ENCODE results near the gene CLDN6. TPM values are rescaled to one million over a fixed set of nuclear protein-coding genes. Genes with fewer than 3 reads are reported as not detected.

The CLDN6 gene
- total and polyA plus RNA-seq, 9 of the 15 experiments (the other 6 are each of a cell fraction or from before 2014, with no cell fraction given): 0.22 to 0.75 (median 0.38) TPM; not detected in 3

DNA sequence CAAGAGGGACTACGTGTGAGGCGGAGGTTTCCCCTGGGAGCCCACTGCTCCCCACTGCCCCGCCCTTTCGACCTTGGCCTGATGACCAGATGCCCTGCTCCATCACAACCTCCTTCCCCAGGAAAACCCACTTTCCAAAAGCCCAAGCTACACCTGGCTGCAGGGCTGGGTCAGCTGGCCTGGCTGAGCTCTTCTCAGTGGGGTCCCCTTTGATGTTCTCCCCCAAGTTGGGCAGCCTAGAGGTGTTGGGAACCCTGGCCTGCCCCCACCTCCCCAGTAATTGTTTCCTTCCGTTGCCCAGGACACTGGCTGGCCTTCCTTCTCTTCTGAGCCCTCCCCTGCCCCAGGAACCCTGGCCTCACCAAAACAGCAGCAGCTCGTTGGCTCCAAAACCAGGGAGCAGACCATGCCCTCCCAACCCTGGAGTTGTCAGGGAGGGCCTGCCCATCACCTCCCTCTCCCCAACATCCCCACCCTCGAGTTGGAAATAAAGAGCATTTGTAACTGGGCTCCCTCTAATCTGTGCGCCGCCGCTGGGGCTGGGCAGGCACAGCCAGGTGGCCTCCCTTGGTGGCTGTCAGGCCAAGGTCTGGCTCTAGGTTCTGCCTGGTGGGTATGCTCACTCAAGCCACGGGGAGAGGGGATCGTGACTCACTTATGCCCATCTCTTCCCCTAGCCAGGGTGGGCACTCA is 3.8 kb downstream of the CLDN6 start:
- no peak for FAIRE-seq
- in situ Hi-C loops (cut with MboI): no loop called here
- Histone ChIP-seq H2AFZ (ENCODE audit: low read depth, low read length) (no peak overlapping the region), H3K27ac (ENCODE audit: extremely low read depth, low read depth, low read length) (no peak overlapping the region), H3K9me3 (replicated peaks; ENCODE audit: control insufficient read depth, insufficient read depth, low read depth, low read length) (no peaks in the 10 kb centered on the region), H3K9me1 (ENCODE audit: control insufficient read depth, insufficient read depth, low read length) (peaks cover 3% of the 10 kb centered on the region), H3K9ac (ENCODE audit: insufficient read depth in 1 of 2, low read depth in 2 of 2, low read length in 2 of 2) (peak overlapping the region in 1 of 2 experiments; percentile 73; a peak in 2 of 4 replicates), H3K4me3 (no peak overlapping the region), H3K36me3 (ENCODE audit: control insufficient read depth, insufficient read depth, low read length) (no peaks in the 10 kb centered on the region), H3K27me3 (ENCODE audit: control insufficient read depth in 2 of 2, insufficient read depth in 2 of 2, low read length in 2 of 2) (no peaks in the 10 kb centered on the region), H3K4me1 (replicated peaks in 1 of 2; ENCODE audit: control insufficient read depth in 2 of 2, insufficient read depth in 2 of 2, low read length in 2 of 2) (peaks cover 29 to 82% of the 10 kb centered on the region in 2 experiments), H4K20me1 (replicated peaks; ENCODE audit: control insufficient read depth, insufficient read depth, low read length) (no peaks in the 10 kb centered on the region), H3K79me2 (ENCODE audit: control insufficient read depth, insufficient read depth, low read length) (no peaks in the 10 kb centered on the region), H3K4me2 (ENCODE audit: insufficient read depth, low read length) (no peak overlapping the region)
- WGBS (ENCODE audit: insufficient coverage, low coverage, missing lambda C conversion rate): 71% methylated on average over 11 of the region's 12 CpGs
- intact Hi-C loops (cut with micrococcal nuclease): no loop called here
- no peak for ATAC-seq
- POLR2A ChIA-PET: interaction anchor here (0.6 to 0.9 kb wide), 3 partner anchors 9 to 129 kb away, joined by 3 read pairs; no protein-coding TSS in a partner anchor
- CTCF ChIA-PET (ENCODE audit: low intra/inter-chr PET ratio): no interaction called here
- TF ChIP-seq ZNF316 (IDR thresholded peaks at IDR 0.05) (no peak), TFAM (CRISPR knock-in tag; conservative IDR thresholded peaks at IDR 0.05) (no peak), LCOR (CRISPR knock-in tag; IDR thresholded peaks at IDR 0.05) (no peak), TCF3 (CRISPR knock-in tag; IDR thresholded peaks at IDR 0.05) (no peak), ZC3H11A (IDR thresholded peaks at IDR 0.05; ENCODE audit: low read depth, low read length) (no peak), NR2C2 (CRISPR knock-in tag; IDR thresholded peaks at IDR 0.05) (no peak), NR2C2 (tag; IDR thresholded peaks at IDR 0.05) (no peak), SETDB1 (IDR thresholded peaks at IDR 0.05; ENCODE audit: low read length) (no peak), HIVEP1 (CRISPR knock-in tag; IDR thresholded peaks at IDR 0.05) (no peak), PPARD (CRISPR knock-in tag; IDR thresholded peaks at IDR 0.05) (no peak), PHF8 (IDR thresholded peaks at IDR 0.05; ENCODE audit: borderline replicate concordance, low read length) (no peak), ZNF699 (CRISPR knock-in tag; IDR thresholded peaks at IDR 0.05; ENCODE audit: insufficient replicate concordance) (no peak), SMARCA5 (IDR thresholded peaks at IDR 0.05) (no peak), ZNF41 (CRISPR knock-in tag; conservative IDR thresholded peaks at IDR 0.05) (no peak), TEAD2 (tag; IDR thresholded peaks at IDR 0.05) (no peak), MAFG (tag; conservative IDR thresholded peaks at IDR 0.05) (no peak), XRCC3 (IDR thresholded peaks at IDR 0.05) (no peak), TAF1 (IDR thresholded peaks at IDR 0.05; ENCODE audit: control insufficient read depth, extremely low read depth, insufficient read depth, low read length, severe bottlenecking) (no peak), MXI1 (IDR thresholded peaks at IDR 0.05; ENCODE audit: low read depth, low read length) (no peak), KAT8 (IDR thresholded peaks at IDR 0.05; ENCODE audit: low read depth) (no peak)
- TF ChIP-seq, protein P1, sequence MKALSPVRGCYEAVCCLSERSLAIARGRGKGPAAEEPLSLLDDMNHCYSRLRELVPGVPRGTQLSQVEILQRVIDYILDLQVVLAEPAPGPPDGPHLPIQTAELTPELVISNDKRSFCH (CRISPR knock-in tag; IDR thresholded peaks at IDR 0.05): no peak
- TF ChIP-seq, protein P1 (tag; IDR thresholded peaks at IDR 0.05): no peak
- no peak for DNase-seq (ENCODE audit: extremely low read depth in 1 of 4, low spot score in 3 of 4)
- no TSS peak for BruUV-seq (replicated peaks)

All from K562 (cell line).